Fibroblast of peridontal ligament (primary cell): ENCODE measurements around the gene SUFU.

ENCODE experiments used
- DNase-seq: peaks from one replicate; pipeline ENCODE4 v3.0.0-alpha.2; 2010; ENCODE audit errors: extremely low read depth

The SUFU gene

GRCh38 chr10:102634686-102635085 is 130.9 kb downstream of the SUFU start:
- no peak for DNase-seq

DNA sequence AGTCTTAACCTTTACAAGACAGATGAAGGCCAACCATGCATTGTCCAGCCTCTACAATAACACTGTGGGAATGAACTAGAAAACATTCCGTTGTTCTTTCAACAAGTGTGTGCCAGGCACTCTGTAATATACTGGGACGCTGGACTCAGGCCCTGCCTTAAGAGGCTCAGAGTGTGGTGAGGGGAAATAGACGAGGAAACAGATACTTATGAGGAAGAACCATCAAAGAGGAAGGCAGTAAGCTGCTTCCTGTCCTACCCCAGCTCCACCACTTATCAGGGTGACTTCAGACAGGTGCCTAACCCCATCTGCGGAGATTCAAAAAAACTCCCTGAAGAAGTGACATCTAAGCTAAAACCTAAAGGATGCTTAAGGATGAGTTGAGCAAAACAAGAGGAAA is 131.6 kb downstream of the SUFU start:
- no peak for DNase-seq

GRCh38 chr10:102639537-102639936 is 135.8 kb downstream of the SUFU start:
- DNase-seq: no peak

GRCh38 chr10:102641402-102641801 is 137.6 kb downstream of the SUFU start:
- no peak for DNase-seq

GRCh38 chr10:102641880-102642735 is 138.3 kb downstream of the SUFU start:
- peak; percentile 95 for DNase-seq

DNA sequence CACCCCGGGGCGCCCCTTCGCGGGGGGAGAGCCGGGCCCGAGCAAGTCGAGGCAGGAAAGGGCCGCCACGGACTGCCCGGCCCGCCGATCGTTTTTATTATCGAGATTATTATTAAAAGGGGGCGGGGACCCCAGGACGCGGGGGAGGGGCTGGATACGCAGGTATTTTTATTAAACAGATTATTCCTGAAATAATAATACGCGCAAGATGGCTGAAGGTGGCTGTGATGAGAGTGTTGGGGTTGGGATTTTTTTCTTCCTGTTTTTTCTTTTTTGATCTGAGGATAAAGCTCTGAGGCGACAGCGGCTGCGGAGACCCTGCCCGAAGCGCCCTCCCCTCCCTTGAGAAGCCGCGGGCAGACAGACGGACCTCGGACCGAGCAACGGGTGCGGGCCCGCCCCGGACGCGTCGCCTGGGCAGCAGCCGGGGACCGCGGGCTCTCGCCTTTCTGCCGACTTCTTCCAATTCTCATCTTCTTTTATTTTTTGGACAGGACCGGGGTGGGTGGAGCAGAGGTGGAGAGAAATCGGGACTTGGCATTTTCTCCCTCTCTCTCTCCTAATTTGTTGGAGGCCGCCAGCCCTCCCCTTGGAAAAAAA is 139.1 kb downstream of the SUFU start:
- peak; percentile 82 for DNase-seq

DNA sequence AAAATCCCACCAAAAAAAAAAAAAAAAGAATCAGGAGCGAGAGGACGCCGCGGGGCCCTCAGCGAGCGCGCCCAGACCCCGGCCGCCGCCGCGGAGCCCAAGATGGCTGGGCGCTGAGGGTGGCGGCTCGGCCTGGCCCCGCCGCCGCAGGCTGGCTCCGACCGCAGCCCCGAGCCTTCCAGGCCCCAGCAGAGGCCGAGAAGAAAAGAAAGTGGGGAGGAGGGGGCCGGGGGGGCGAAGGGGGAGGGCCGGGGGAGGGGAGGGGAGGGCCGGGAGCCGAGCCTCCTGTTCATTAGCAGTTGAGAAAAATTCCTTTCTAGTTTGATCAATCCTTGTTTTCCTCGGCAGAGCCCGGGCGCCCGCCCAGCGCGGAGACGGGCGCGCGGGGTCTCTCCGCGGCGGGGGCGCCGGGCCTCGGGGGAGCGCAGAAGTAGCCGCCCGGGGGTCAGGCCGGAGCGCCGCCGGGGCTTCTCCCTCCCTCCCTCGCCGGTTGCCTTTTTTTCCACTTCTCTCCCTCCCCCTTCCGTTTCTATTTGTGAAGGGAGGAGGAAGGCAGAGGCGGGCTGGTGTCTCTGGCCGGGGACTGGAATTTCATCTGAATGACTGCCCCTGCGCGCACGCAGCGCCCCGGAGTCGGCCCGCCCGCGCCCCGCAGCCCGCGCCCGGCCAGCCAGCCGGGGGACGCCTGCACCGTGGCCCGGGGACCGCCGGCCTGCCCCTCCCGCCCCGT is 139.7 kb downstream of the SUFU start:
- peak; percentile 69 for DNase-seq

DNA sequence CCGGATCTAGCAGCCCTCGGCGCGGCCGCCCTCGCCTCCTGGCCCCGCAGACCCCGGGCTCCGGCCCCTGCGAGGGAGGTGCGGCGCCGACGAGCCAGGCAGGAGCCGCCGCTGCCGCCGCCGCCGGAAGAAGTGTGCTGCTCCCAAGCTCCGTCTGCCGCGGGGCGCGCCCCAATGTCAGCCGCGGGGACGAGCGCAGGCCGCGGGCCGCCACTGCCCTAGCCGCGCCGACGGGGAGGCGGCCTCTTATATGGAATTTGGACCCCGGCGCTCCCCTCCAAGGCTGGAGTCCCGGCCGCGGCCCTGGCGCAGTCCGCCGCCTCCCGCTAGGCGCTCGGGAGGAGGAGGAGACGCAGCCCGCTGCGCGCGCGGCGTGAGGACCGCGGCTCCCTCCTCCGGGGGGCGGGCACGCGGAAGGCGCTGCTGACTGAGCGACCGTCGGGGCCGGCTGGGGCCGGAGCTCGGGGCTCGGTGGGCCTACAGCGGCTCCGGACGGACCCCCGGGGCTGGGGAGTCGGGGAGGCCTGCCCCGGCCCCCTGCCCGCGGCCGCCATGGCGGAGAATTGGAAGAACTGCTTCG is 140.4 kb downstream of the SUFU start, which contains the start of gene TRIM8:
TRIM8 (plus strand) TSS at position 414 of the 580 bp plus-strand sequence; CDS start at position 553, 139 bp downstream.
- no peak for DNase-seq

DNA sequence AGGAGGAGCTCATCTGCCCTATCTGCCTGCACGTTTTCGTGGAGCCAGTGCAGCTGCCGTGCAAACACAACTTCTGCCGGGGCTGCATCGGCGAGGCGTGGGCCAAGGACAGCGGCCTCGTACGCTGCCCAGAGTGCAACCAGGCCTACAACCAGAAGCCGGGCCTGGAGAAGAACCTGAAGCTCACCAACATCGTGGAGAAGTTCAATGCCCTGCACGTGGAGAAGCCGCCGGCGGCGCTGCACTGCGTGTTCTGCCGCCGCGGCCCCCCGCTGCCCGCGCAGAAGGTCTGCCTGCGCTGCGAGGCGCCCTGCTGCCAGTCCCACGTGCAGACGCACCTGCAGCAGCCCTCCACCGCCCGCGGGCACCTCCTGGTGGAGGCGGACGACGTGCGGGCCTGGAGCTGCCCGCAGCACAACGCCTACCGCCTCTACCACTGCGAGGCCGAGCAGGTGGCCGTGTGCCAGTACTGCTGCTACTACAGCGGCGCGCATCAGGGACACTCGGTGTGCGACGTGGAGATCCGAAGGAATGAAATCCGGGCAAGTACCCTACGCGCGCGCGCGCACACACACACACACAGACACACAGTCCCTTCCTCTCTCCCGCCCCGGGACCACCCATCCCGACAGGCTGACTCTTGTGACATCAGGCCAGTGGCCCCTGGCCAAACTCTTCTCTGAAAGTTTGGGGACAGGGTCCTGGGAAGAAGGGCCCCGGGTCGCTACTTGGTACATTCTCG is 141.0 kb downstream of the SUFU start:
- DNase-seq: peak; percentile 54

GRCh38 chr10:102645388-102645740 is 141.6 kb downstream of the SUFU start:
- DNase-seq: no peak

- DNase-seq: peak; percentile 97
These were observed 142.2 kb downstream of the SUFU start for GRCh38 chr10:102645741-102646609.

DNA sequence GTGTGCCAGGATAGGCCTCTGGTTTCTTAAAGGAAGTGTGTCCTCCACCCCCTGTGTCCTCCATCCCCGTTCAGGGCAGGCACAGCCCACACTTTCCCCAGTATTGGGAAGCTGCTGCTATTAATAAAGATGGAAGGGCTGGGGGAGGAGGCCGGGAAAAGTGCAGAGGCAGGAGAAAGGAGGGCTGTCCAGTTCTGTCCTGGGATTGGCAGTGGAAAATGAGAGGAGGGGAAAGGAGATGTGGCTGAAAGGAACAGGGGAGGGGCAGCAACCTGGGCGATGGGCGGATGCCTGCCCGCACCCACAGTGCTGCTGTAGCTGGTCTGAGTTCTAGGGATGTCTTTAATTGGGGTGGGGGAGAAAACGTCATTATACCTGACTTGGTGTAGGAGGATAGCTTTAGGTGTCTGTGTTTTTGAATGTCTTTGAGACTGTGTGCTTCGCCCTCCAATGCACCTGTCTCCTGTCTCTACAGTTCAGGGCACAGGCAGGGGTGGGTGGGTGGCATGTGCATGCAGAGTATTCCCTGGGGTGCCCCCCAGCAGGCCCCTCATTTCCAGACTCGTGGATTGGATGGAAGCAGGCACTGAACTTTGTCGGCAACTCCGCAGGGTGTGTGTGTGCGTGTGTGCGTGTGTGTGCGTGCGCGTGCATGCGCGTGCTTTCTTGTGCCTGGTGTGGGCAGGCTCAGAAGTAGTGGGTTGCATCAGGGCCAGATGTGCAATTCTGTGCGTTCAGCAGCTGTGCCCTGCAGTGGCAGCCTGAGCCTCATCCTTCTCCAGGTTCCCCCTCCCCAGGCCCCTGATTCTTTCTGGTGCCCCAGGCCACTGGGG is 143.1 kb downstream of the SUFU start:
- DNase-seq: peak; percentile 56

DNA sequence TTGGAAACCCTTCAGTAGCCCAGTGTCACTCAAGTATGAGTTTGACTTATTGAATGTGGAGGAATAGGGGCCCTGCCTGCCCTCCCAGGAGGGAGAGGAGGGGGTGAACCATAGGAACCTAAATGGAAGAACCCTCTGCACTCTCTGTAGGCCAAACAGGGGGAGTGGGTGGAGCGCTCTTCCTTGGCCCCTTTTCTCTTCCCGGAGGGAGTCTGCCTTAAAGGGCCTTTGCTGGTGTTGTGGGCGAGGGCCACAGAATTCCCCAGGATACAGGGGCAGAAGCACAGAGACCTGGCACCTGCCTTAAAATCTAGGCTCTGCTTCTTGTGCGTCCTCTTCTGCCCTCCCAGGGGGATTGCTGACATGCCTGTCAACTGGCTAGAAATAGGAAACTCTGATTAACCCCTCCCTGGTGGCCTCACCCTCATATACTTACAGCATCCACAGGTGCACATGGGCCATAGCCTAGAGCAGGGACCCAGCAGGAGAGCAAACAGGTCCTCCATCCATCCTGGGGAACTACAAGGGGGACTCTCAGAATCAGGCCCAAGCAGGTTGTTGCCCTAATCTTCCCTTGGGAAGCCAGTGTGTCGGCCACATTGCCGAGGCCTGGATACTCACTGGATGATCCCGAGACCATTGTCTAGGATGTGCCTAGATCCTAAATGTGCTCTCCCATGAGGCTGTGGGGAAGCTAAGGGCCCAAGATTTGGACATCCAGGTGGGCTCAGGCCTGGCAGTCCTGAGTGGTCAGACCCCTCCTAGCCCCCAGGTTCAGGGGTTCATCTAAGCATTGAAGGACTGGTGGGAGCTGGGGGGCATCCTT is 143.9 kb downstream of the SUFU start:
- no peak for DNase-seq

GRCh38 chr10:102648269-102648888 is 144.6 kb downstream of the SUFU start:
- no peak for DNase-seq

GRCh38 chr10:102648889-102649796 is 145.4 kb downstream of the SUFU start:
- no peak for DNase-seq

- DNase-seq: no peak
These were observed 146.3 kb downstream of the SUFU start for GRCh38 chr10:102649797-102650654.
